Neural cell (in vitro differentiated cells): ENCODE results near the gene PEX6. TPM values are rescaled to one million over a fixed set of nuclear protein-coding genes. Genes with fewer than 3 reads are reported as not detected.

ENCODE experiments used
- H2AFZ ChIP-seq: fragments of 200-600, 300-800 bp; sonication (generic), shearing (Covaris generic); 2 replicates; pipeline ENCODE4 v1.6.0; 2014; ENCODE audit warnings: low read depth, mild to moderate bottlenecking, antibody characterized with exemption, low read length, moderate library complexity
- H3F3A ChIP-seq: fragments of 200-600 bp; shearing (Covaris generic); 2 replicates; pipeline ENCODE4 v1.6.1; 2016; ENCODE audit warnings: mild to moderate bottlenecking, moderate library complexity, mixed read lengths, antibody characterized with exemption, low read length; ENCODE audit not compliant: insufficient read depth, poor library complexity, severe bottlenecking
- H3K27ac ChIP-seq: fragments of 200-600, 300-800 bp; sonication (generic), shearing (Covaris generic); 2 replicates; pipeline ENCODE4 v1.5.1; 2014; ENCODE audit warnings: mild to moderate bottlenecking, low read length, moderate library complexity
- H3K27me3 ChIP-seq: fragments of 300-800, 200-600 bp; sonication (generic), shearing (Covaris generic); 2 replicates; pipeline ENCODE4 v1.6.0; 2014; ENCODE audit warnings: mild to moderate bottlenecking, low read depth, low read length, moderate library complexity; ENCODE audit not compliant: insufficient read depth
- H3K36me3 ChIP-seq: fragments of 300-800, 200-600 bp; sonication (generic), shearing (Covaris generic); 2 replicates; pipeline ENCODE4 v1.5.1; 2014; ENCODE audit warnings: mild to moderate bottlenecking, antibody characterized with exemption, low read length, moderate library complexity; ENCODE audit not compliant: insufficient read depth
- H3K4me2 ChIP-seq: fragments of 300-800, 200-600 bp; sonication (generic), shearing (Covaris generic); 2 replicates; pipeline ENCODE4 v1.6.0; 2014; ENCODE audit warnings: mild to moderate bottlenecking, low read length
- H3K4me3 ChIP-seq: fragments of 300-800, 200-600 bp; sonication (generic), shearing (Covaris generic); 2 replicates; pipeline ENCODE4 v1.5.1; 2014; ENCODE audit warnings: mild to moderate bottlenecking, low read length, moderate library complexity
- H3K79me2 ChIP-seq: fragments of 200-600 bp; shearing (Covaris generic); replicated peaks from 2 replicates; pipeline ENCODE4 v1.6.0; 2014; ENCODE audit warnings: mild to moderate bottlenecking, low read length, moderate library complexity; ENCODE audit not compliant: insufficient read depth
- H3K9ac ChIP-seq: fragments of 300-800, 200-600 bp; sonication (generic), shearing (Covaris generic); 2 replicates; pipeline ENCODE4 v1.6.1; 2016; ENCODE audit warnings: mild to moderate bottlenecking, low read length, mixed read lengths
- H3K9me2 ChIP-seq: fragments of 200-600 bp; shearing (Covaris generic); 2 replicates; pipeline ENCODE4 v1.6.1; 2016; ENCODE audit warnings: mild to moderate bottlenecking, low read length, mixed read lengths; ENCODE audit not compliant: insufficient read depth
- H3K9me3 ChIP-seq: fragments of 200-600, 300-800 bp; sonication (generic), shearing (Covaris generic); 2 replicates; pipeline ENCODE4 v1.6.1; 2016; ENCODE audit warnings: mild to moderate bottlenecking, mixed run types, low read length, moderate library complexity, mixed read lengths
- H4K20me1 ChIP-seq: fragments of 200-600 bp; shearing (Covaris generic); 2 replicates; pipeline ENCODE4 v1.6.1; 2016; ENCODE audit warnings: mild to moderate bottlenecking, mixed run types; ENCODE audit not compliant: insufficient read depth
- CTCF ChIP-seq: fragments of 450-650 bp; IDR thresholded peaks from 2 replicates; pipeline ENCODE4 v1.5.1; 2014; ENCODE audit warnings: antibody characterized with exemption, mild to moderate bottlenecking, moderate library complexity; ENCODE audit not compliant: poor library complexity, severe bottlenecking
- EP300 ChIP-seq: fragments of 450-650 bp; conservative IDR thresholded peaks from 2 replicates; pipeline ENCODE4 v1.6.1; 2014; ENCODE audit warnings: antibody characterized with exemption, mild to moderate bottlenecking, moderate library complexity; ENCODE audit not compliant: poor library complexity, severe bottlenecking
- EZH2 ChIP-seq: fragments of 200-600, 300-800 bp; shearing (Covaris generic), sonication (generic); IDR thresholded peaks from 2 replicates; pipeline ENCODE4 v1.6.1; 2014; ENCODE audit warnings: antibody characterized with exemption, low read length, borderline replicate concordance, mild to moderate bottlenecking; ENCODE audit not compliant: insufficient read depth, poor library complexity, severe bottlenecking
- MXI1 ChIP-seq: fragments of 450-650 bp; conservative IDR thresholded peaks from 2 replicates; pipeline ENCODE4 v1.6.1; 2014; ENCODE audit warnings: antibody characterized with exemption, mild to moderate bottlenecking; ENCODE audit not compliant: poor library complexity, severe bottlenecking
- POLR2AphosphoS5 ChIP-seq: IDR thresholded peaks from 2 replicates; pipeline ENCODE4 v1.6.1; 2012
- RAD21 ChIP-seq: fragments of 450-650 bp; conservative IDR thresholded peaks from 2 replicates; pipeline ENCODE4 v1.6.1; 2014; ENCODE audit warnings: antibody characterized with exemption, mild to moderate bottlenecking, moderate library complexity
- REST ChIP-seq: IDR thresholded peaks from 2 replicates; pipeline ENCODE4 v1.6.1; 2012; ENCODE audit warnings: borderline replicate concordance
- SMC3 ChIP-seq: fragments of 450-650 bp; conservative IDR thresholded peaks from 2 replicates; pipeline ENCODE4 v1.6.1; 2014; ENCODE audit warnings: antibody characterized with exemption, mild to moderate bottlenecking, moderate library complexity; ENCODE audit not compliant: poor library complexity
- TAF1 ChIP-seq: IDR thresholded peaks from 2 replicates; pipeline ENCODE4 v1.6.1; 2012; ENCODE audit warnings: low read depth
- polyA plus RNA-seq: library from polyadenylated mRNA; depleted of rRNA; stranded (reverse); fragments of >200 nt; gene quantifications from 2 replicates; pipeline ENCODE4 v1.2.3, GENCODE V29; 2014

Gene PEX6
- polyA plus RNA-seq, 1 donor from 2014 or later: 20.4 TPM

- H3F3A ChIP-seq: no peaks in the 10 kb centered on the region
Observed at GRCh38 chr6:42963179-42963854, 15.7 kb downstream of the PEX6 start.

More at GRCh38 chr6:42963179-42963854, 15.7 kb downstream of the PEX6 start:
- TF ChIP-seq MXI1 (no peak), TAF1 (no peak), REST (no peak), RAD21 (no peak), EP300 (no peak), POLR2AphosphoS5 (no peak), CTCF (no peak), SMC3 (no peak), EZH2 (no peak)
- no peak overlapping the region for H3K4me3 ChIP-seq
- no peaks in the 10 kb centered on the region for H3K36me3 ChIP-seq
- H3K9ac ChIP-seq: no peak overlapping the region
- no peaks in the 10 kb centered on the region for H3K79me2 ChIP-seq
- no peak overlapping the region for H3K27ac ChIP-seq
- no peaks in the 10 kb centered on the region for H3K9me2 ChIP-seq
- no peaks in the 10 kb centered on the region for H4K20me1 ChIP-seq
- no peak overlapping the region for H2AFZ ChIP-seq
- no peak overlapping the region for H3K4me2 ChIP-seq
- no peaks in the 10 kb centered on the region for H3K9me3 ChIP-seq
- H3K27me3 ChIP-seq: peaks cover 27% of the 10 kb centered on the region
